Measurements from ENCODE around the gene PHAF1. TPM values are rescaled to one million over a fixed set of nuclear protein-coding genes. Genes with fewer than 3 reads are reported as not detected.

Gene PHAF1
- total RNA-seq, 1 donor from 2014 or later: 29.1 TPM

DNA sequence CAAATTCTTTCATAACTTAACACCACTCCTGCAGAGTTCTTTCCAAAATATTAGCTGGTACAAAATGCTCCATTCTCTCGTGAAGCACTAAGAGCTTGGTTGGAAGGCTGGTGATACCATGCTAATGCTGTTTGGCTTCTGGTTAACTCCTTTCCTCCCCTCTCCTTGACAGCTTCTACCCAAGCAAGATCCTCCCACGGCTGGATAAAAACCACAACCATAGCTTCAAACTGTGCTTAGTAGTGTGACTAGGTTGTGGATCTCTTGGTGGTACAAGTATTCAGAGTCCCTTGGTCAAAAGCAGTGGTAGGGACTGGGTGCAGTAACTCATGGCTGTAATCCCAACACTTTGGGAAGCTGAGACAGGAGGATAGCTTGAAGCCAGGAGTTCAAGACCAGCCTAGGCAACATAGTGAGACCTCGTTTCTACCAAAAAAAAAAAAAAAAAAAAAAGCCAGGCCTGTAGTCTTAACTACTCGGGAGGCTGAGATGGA, 2.3 kb downstream of the PHAF1 start:
- no peaks in the 10 kb centered on the region for H3K9me3 ChIP-seq (ENCODE audit: low read depth)
- H3K36me3 Mint-ChIP-seq: peaks cover 2% of the 10 kb centered on the region
- no peak for DNase-seq (ENCODE audit: low spot score)
- H3K27ac ChIP-seq: no peak overlapping the region
- H4K20me1 ChIP-seq (ENCODE audit: low read depth): peaks cover 15% of the 10 kb centered on the region
- peaks cover 9% of the 10 kb centered on the region for H3F3A ChIP-seq (ENCODE audit: low read depth)
- TF ChIP-seq, protein P1, sequence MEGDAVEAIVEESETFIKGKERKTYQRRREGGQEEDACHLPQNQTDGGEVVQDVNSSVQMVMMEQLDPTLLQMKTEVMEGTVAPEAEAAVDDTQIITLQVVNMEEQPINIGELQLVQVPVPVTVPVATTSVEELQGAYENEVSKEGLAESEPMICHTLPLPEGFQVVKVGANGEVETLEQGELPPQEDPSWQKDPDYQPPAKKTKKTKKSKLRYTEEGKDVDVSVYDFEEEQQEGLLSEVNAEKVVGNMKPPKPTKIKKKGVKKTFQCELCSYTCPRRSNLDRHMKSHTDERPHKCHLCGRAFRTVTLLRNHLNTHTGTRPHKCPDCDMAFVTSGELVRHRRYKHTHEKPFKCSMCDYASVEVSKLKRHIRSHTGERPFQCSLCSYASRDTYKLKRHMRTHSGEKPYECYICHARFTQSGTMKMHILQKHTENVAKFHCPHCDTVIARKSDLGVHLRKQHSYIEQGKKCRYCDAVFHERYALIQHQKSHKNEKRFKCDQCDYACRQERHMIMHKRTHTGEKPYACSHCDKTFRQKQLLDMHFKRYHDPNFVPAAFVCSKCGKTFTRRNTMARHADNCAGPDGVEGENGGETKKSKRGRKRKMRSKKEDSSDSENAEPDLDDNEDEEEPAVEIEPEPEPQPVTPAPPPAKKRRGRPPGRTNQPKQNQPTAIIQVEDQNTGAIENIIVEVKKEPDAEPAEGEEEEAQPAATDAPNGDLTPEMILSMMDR (IDR thresholded peaks at IDR 0.05): no peak
- TF ChIP-seq EZH2 (IDR thresholded peaks at IDR 0.05) (no peak), EZH2phosphoT487 (IDR thresholded peaks at IDR 0.05) (no peak)
- no peak overlapping the region for H3K4me3 Mint-ChIP-seq
- H3K27me3 ChIP-seq: peaks cover 7% of the 10 kb centered on the region
- peaks cover 8% of the 10 kb centered on the region for H3K27me3 Mint-ChIP-seq (ENCODE audit: insufficient read depth, low read depth)
- no peak overlapping the region for H3K9ac ChIP-seq
- no peaks in the 10 kb centered on the region for H3K36me3 ChIP-seq
- no peak overlapping the region for H3K4me3 ChIP-seq
- H3K27ac Mint-ChIP-seq: no peak overlapping the region
- no peak overlapping the region for H3K4me2 ChIP-seq
- H3K9me3 Mint-ChIP-seq: no peaks in the 10 kb centered on the region
- H3K4me1 ChIP-seq: peaks cover 13% of the 10 kb centered on the region
- H2AFZ ChIP-seq (replicated peaks): no peak overlapping the region
- peaks cover 67% of the 10 kb centered on the region for H3K79me2 ChIP-seq (ENCODE audit: low read depth)
- H3K4me1 Mint-ChIP-seq: peaks cover 14% of the 10 kb centered on the region

DNA sequence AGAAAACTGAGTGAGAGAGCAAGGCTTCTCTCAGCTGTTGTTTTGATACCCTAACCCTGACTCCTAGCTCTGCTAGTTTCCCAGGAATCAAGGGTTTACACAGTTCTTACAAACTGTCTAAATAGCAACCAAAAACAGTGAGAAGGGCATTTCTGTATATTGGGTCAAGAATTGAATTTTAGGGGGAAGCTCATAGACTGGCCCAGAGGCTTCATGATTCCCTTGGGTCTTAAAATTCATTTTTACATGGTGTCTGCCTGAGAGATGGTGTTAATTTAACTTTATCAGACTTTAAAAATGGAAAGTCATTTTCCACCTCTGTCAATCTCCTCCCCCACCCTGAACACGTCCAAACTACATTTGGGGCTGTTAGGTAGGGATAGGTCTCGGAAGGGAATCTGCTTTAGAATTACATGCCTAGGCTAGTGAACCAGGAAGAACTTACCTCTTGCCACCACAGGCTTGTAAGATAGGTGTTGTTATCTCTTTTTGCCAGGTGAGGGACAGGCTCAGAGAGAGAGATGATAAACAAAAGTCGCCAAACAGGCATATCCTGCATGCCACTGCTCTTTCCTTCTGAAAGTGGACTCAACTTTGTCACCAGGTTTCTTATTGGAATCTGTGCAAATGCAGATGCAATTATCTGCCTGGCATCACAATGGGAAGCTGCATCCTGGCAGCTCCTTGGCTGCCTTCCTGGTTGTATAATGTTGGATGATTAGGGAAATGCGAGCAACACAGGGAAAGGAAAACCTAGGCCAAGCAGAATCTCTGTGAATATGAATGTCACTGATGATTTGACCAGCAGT, 3.1 kb downstream of the PHAF1 start:
- no peak overlapping the region for H2AFZ ChIP-seq (replicated peaks)
- Mint-ChIP-seq H3K9me3 (no peaks in the 10 kb centered on the region), H3K27ac (no peak overlapping the region), H3K4me3 (peak overlapping the region; percentile 48), H3K36me3 (peaks cover 2% of the 10 kb centered on the region), H3K4me1 (peaks cover 14% of the 10 kb centered on the region), H3K27me3 (ENCODE audit: insufficient read depth, low read depth) (peaks cover 4% of the 10 kb centered on the region)
- H3K79me2 ChIP-seq (ENCODE audit: low read depth): peaks cover 67% of the 10 kb centered on the region
- peaks cover 15% of the 10 kb centered on the region for H4K20me1 ChIP-seq (ENCODE audit: low read depth)
- H3K27me3 ChIP-seq: peaks cover 7% of the 10 kb centered on the region
- H3K4me3 ChIP-seq: no peak overlapping the region
- TF ChIP-seq EZH2phosphoT487 (IDR thresholded peaks at IDR 0.05) (no peak), EZH2 (IDR thresholded peaks at IDR 0.05) (no peak)
- TF ChIP-seq, protein P1 (IDR thresholded peaks at IDR 0.05): no peak
- H3K4me1 ChIP-seq: peaks cover 13% of the 10 kb centered on the region
- no peak overlapping the region for H3K9ac ChIP-seq
- H3F3A ChIP-seq (ENCODE audit: low read depth): peaks cover 9% of the 10 kb centered on the region
- H3K36me3 ChIP-seq: no peaks in the 10 kb centered on the region
- no peak overlapping the region for H3K27ac ChIP-seq
- DNase-seq (ENCODE audit: low spot score): no peak
- no peaks in the 10 kb centered on the region for H3K9me3 ChIP-seq (ENCODE audit: low read depth)
- H3K4me2 ChIP-seq: no peak overlapping the region

GRCh38 chr16:67114793-67115192, 5.1 kb downstream of the PHAF1 start:
- Histone ChIP-seq H4K20me1 (ENCODE audit: low read depth) (peaks cover 15% of the 10 kb centered on the region), H3K9me3 (ENCODE audit: low read depth) (no peaks in the 10 kb centered on the region), H3K4me3 (no peak overlapping the region), H3K4me1 (peaks cover 6% of the 10 kb centered on the region), H3K27ac (no peak overlapping the region), H3K79me2 (ENCODE audit: low read depth) (peaks cover 67% of the 10 kb centered on the region), H2AFZ (replicated peaks) (no peak overlapping the region), H3K36me3 (no peaks in the 10 kb centered on the region), H3K27me3 (no peaks in the 10 kb centered on the region), H3K4me2 (no peak overlapping the region), H3K9ac (no peak overlapping the region), H3F3A (ENCODE audit: low read depth) (no peaks in the 10 kb centered on the region)
- peaks cover 2% of the 10 kb centered on the region for H3K36me3 Mint-ChIP-seq
- TF ChIP-seq EZH2phosphoT487 (IDR thresholded peaks at IDR 0.05): no peak
- TF ChIP-seq, protein P1 (IDR thresholded peaks at IDR 0.05): no peak
- H3K4me1 Mint-ChIP-seq: peaks cover 10% of the 10 kb centered on the region
- H3K27me3 Mint-ChIP-seq (ENCODE audit: insufficient read depth, low read depth): peaks cover 2% of the 10 kb centered on the region
- DNase-seq (ENCODE audit: low spot score): no peak
- H3K9me3 Mint-ChIP-seq: no peaks in the 10 kb centered on the region
- no peak overlapping the region for H3K4me3 Mint-ChIP-seq
- no peak overlapping the region for H3K27ac Mint-ChIP-seq
